Measurements from ENCODE around the gene RPL27A. TPM values are rescaled to one million over a fixed set of nuclear protein-coding genes. Genes with fewer than 3 reads are reported as not detected.

Gene RPL27A
- total RNA-seq, 1 experiment from 2014 or later = 560 TPM

GRCh38 chr11:8717544-8717875 lies 34.9 kb downstream of the RPL27A start:
- Histone ChIP-seq H2AFZ (peak overlapping the region; percentile 68), H3K36me3 (ENCODE audit: low read depth) (no peaks in the 10 kb centered on the region), H4K20me1 (ENCODE audit: insufficient read depth) (no peaks in the 10 kb centered on the region), H3K4me1 (replicated peaks; ENCODE audit: insufficient read depth) (peaks cover 60% of the 10 kb centered on the region), H3K79me2 (ENCODE audit: low read depth) (0 out of 2 replicates have a peak, but pooled peaks cover 3% of the 10 kb centered on the region), H3F3A (ENCODE audit: insufficient read depth, low read depth) (peaks cover 45% of the 10 kb centered on the region), H3K4me3 (peak overlapping the region; percentile 45; the same call in 1 of the 2 replicates), H3K4me2 (peak overlapping the region; percentile 71), H3K27me3 (ENCODE audit: insufficient read depth, low read depth) (no peaks in the 10 kb centered on the region), H3K9me2 (ENCODE audit: insufficient read depth) (no peaks in the 10 kb centered on the region), H3K27ac (peak overlapping the region; percentile 96), H3K9me3 (ENCODE audit: insufficient read depth, low read depth) (no peaks in the 10 kb centered on the region)
- intact Hi-C loops (cut with micrococcal nuclease; ENCODE audit: unreplicated experiment) = no loop called here
- ChIA-PET POLR2A (ENCODE audit: unreplicated experiment) (interaction anchor here (0.6 to 0.7 kb wide), 3 partner anchors 18 to 1117 kb away, joined by 4 to 7 read pairs (median 4); no protein-coding TSS in a partner anchor), CTCF (interaction anchor here (1.0 kb wide), 1 partner anchor 36 kb away, joined by 6 read pairs; no protein-coding TSS in a partner anchor)
- TF ChIP-seq CTCF (conservative IDR thresholded peaks at IDR 0.05) (no peak), EZH2 (IDR thresholded peaks at IDR 0.05; ENCODE audit: low read depth) (no peak)
- no TSS peak for BruUV-seq (replicated peaks)
- DNase-seq = no peak

- Histone ChIP-seq H3K4me1 (replicated peaks; ENCODE audit: insufficient read depth) (peaks cover 66% of the 10 kb centered on the region), H3K4me3 (peak overlapping the region; percentile 45; the same call in 1 of the 2 replicates), H3F3A (ENCODE audit: insufficient read depth, low read depth) (peaks cover 45% of the 10 kb centered on the region), H3K9me2 (ENCODE audit: insufficient read depth) (no peaks in the 10 kb centered on the region), H3K27ac (peak overlapping the region; percentile 96), H3K27me3 (ENCODE audit: insufficient read depth, low read depth) (no peaks in the 10 kb centered on the region), H3K9me3 (ENCODE audit: insufficient read depth, low read depth) (no peaks in the 10 kb centered on the region), H3K79me2 (ENCODE audit: low read depth) (0 out of 2 replicates have a peak, but pooled peaks cover 3% of the 10 kb centered on the region), H3K4me2 (peak overlapping the region; percentile 88), H4K20me1 (ENCODE audit: insufficient read depth) (no peaks in the 10 kb centered on the region), H2AFZ (peak overlapping the region; percentile 68), H3K36me3 (ENCODE audit: low read depth) (no peaks in the 10 kb centered on the region)
- CTCF ChIA-PET = interaction anchor here (1.0 kb wide), 1 partner anchor 36 kb away, joined by 6 read pairs; no protein-coding TSS in a partner anchor
- BruUV-seq (replicated peaks) = TSS peak; percentile 54
- POLR2A ChIA-PET (ENCODE audit: unreplicated experiment) = interaction anchor here (0.6 to 1.0 kb wide), 5 partner anchors 18 to 1118 kb away, joined by 3 to 7 read pairs (median 4); no protein-coding TSS in a partner anchor
- no peak for TF ChIP-seq EZH2 (IDR thresholded peaks at IDR 0.05; ENCODE audit: low read depth)
- DNase-seq = peak; percentile 57 to 70
- intact Hi-C loops (cut with micrococcal nuclease; ENCODE audit: unreplicated experiment) = loop anchor here (2.0 kb wide), 1 partner anchor 29 kb away; no protein-coding TSS in a partner anchor
Observed at GRCh38 chr11:8717876-8718753, 35.5 kb downstream of the RPL27A start.

DNA sequence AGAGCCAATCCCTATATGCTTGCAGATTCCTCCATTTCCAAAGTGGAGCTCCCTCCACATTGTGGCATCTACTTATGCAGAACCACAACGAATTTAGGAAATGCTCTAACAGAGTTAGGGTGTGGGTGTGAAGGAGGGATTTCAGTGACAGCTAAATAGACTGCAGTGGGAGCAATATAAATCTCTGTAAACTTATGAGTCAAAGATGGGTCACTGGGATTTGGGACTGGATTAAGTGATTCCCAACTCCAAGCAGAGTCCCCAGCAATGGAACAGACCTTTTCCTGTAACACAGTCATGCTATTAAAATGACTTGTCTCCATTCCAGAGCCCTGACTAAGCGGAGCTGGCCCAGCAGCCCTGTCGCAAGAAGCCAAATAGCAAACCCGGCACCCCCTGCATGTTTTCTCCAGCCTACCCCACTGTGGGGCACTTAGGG lies 36.6 kb downstream of the RPL27A start:
- ChIA-PET CTCF (no interaction called here), POLR2A (ENCODE audit: unreplicated experiment) (interaction anchor here (0.5 to 0.9 kb wide), 7 partner anchors 13 to 192 kb away, joined by 3 to 5 read pairs (median 4); partner anchors contain the start of gene AKIP1)
- Histone ChIP-seq H3K79me2 (ENCODE audit: low read depth) (0 out of 2 replicates have a peak, but pooled peaks cover 3% of the 10 kb centered on the region), H3K9me3 (ENCODE audit: insufficient read depth, low read depth) (no peaks in the 10 kb centered on the region), H3K27me3 (ENCODE audit: insufficient read depth, low read depth) (no peaks in the 10 kb centered on the region), H3K4me3 (peak overlapping the region; percentile 39; the same call in 1 of the 2 replicates), H3K4me2 (peak overlapping the region; percentile 88), H2AFZ (no peak overlapping the region), H3K36me3 (ENCODE audit: low read depth) (no peaks in the 10 kb centered on the region), H3K27ac (peak overlapping the region; percentile 96), H3F3A (ENCODE audit: insufficient read depth, low read depth) (peaks cover 45% of the 10 kb centered on the region), H3K4me1 (replicated peaks; ENCODE audit: insufficient read depth) (peaks cover 68% of the 10 kb centered on the region), H4K20me1 (ENCODE audit: insufficient read depth) (no peaks in the 10 kb centered on the region), H3K9me2 (ENCODE audit: insufficient read depth) (no peaks in the 10 kb centered on the region)
- intact Hi-C loops (cut with micrococcal nuclease; ENCODE audit: unreplicated experiment) = loop anchor here (2.0 kb wide), 1 partner anchor 30 kb away; no protein-coding TSS in a partner anchor
- DNase-seq = peak; percentile 55 to 90
- TF ChIP-seq EZH2 (IDR thresholded peaks at IDR 0.05; ENCODE audit: low read depth) (no peak), CTCF (conservative IDR thresholded peaks at IDR 0.05) (no peak)
- BruUV-seq (replicated peaks) = no TSS peak
